ENCODE measurements around the gene ZNF804A.

- no peak for TF ChIP-seq CTCF (IDR thresholded peaks at IDR 0.05)
- no peak for TF ChIP-seq EZH2 (IDR thresholded peaks at IDR 0.05)
- no peak for TF ChIP-seq EZH2phosphoT487 (IDR thresholded peaks at IDR 0.05)
Measured at GRCh38 chr2:184756885-184757284, 158.6 kb downstream of the ZNF804A start.

All from neural progenitor cell (in vitro differentiated cells).